SH-SY5Y (cell line): Measurements from ENCODE around the gene LDLRAD1.

Experiments used
- GATA2 ChIP-seq: IDR thresholded peaks from 2 replicates; pipeline ENCODE4 v1.6.1; 2011; ENCODE audit warnings: mild to moderate bottlenecking, low read depth, low read length
- GATA3 ChIP-seq: IDR thresholded peaks from 2 replicates; pipeline ENCODE4 v1.6.1; 2011; ENCODE audit warnings: low read depth, mild to moderate bottlenecking, low read length, moderate library complexity

The LDLRAD1 gene

GRCh38 chr1:53981220-53981619 is 36.8 kb downstream of the LDLRAD1 start:
- TF ChIP-seq GATA2 (no peak), GATA3 (no peak)

- TF ChIP-seq GATA3, result no peak
These were observed 38.1 kb downstream of the LDLRAD1 start for GRCh38 chr1:53979712-53980450.

GRCh38 chr1:53975861-53976260 is 42.1 kb downstream of the LDLRAD1 start:
- TF ChIP-seq GATA2 (no peak), GATA3 (no peak)

- no peak for TF ChIP-seq GATA2
These were observed 46.3 kb downstream of the LDLRAD1 start for GRCh38 chr1:53971718-53972117.

- no peak for TF ChIP-seq GATA3
- no peak for TF ChIP-seq GATA2
These were observed 49.9 kb downstream of the LDLRAD1 start for GRCh38 chr1:53968125-53968513.

GRCh38 chr1:53967409-53968124 is 50.4 kb downstream of the LDLRAD1 start:
- no peak for TF ChIP-seq GATA2
- TF ChIP-seq GATA3, result no peak

- TF ChIP-seq GATA2, result no peak
- TF ChIP-seq GATA3, result no peak
These were observed 51.2 kb downstream of the LDLRAD1 start for GRCh38 chr1:53966794-53967193.

- TF ChIP-seq GATA3 (no peak), GATA2 (no peak)
These were observed 53.9 kb downstream of the LDLRAD1 start for GRCh38 chr1:53964109-53964508.

GRCh38 chr1:53963460-53963859 is 54.5 kb downstream of the LDLRAD1 start:
- TF ChIP-seq GATA3 (no peak), GATA2 (no peak)

GRCh38 chr1:53962395-53962794 is 55.6 kb downstream of the LDLRAD1 start:
- no peak for TF ChIP-seq GATA2
- TF ChIP-seq GATA3, result no peak

- TF ChIP-seq GATA2 (no peak), GATA3 (no peak)
These were observed 58.2 kb downstream of the LDLRAD1 start for GRCh38 chr1:53959664-53960250.
